Measurements from ENCODE around the gene ATR. TPM values are rescaled to one million over a fixed set of nuclear protein-coding genes. Genes with fewer than 3 reads are reported as not detected.
A peak's percentile ranks its signal among the peaks of the same experiment; 100 is the strongest.

Gene ATR
- total RNA-seq, 1 donor: 37.6 TPM

GRCh38 chr3:142500211-142500610 lies 78.3 kb downstream of the ATR start:
- no peak for DNase-seq (ENCODE audit: low read depth)
- no peak overlapping the region for H3K4me3 ChIP-seq (ENCODE audit: low read depth, low read length)
- TF ChIP-seq CTCF (IDR thresholded peaks at IDR 0.05; ENCODE audit: insufficient read depth, low read depth, low read length): no peak

GRCh38 chr3:142498397-142499180 lies 79.9 kb downstream of the ATR start:
- TF ChIP-seq CTCF (IDR thresholded peaks at IDR 0.05; ENCODE audit: insufficient read depth, low read depth, low read length): no peak
- no peak overlapping the region for H3K4me3 ChIP-seq (ENCODE audit: low read depth, low read length)
- DNase-seq (ENCODE audit: low read depth): peak; percentile 18

GRCh38 chr3:142497729-142498128 lies 80.8 kb downstream of the ATR start:
- no peak for DNase-seq (ENCODE audit: low read depth)
- no peak overlapping the region for H3K4me3 ChIP-seq (ENCODE audit: low read depth, low read length)
- TF ChIP-seq CTCF (IDR thresholded peaks at IDR 0.05; ENCODE audit: insufficient read depth, low read depth, low read length): no peak

DNA sequence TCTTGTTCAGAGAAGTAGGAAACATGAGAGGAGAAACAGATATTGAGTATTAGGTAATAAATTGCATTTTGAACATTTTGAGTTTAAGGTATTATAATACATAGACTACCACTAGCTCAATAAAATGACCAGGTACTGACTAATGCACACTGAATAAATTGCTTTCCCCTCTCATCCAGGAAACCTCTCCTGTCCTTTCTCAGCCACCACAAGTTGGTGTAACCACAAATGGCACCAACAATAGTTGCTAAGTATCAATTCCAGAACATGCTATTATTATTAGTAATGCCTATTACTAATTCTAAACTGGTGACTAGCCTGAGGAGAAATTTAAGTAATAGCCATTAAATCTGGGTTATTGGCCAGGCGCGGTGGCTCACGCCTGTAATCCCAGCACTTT lies 83.4 kb downstream of the ATR start:
- TF ChIP-seq CTCF (IDR thresholded peaks at IDR 0.05; ENCODE audit: insufficient read depth, low read depth, low read length): no peak
- no peak overlapping the region for H3K4me3 ChIP-seq (ENCODE audit: low read depth, low read length)
- no peak for DNase-seq (ENCODE audit: low read depth)

- DNase-seq (ENCODE audit: low read depth): no peak
- H3K4me3 ChIP-seq (ENCODE audit: low read depth, low read length): no peak overlapping the region
- TF ChIP-seq CTCF (IDR thresholded peaks at IDR 0.05; ENCODE audit: insufficient read depth, low read depth, low read length): no peak
These were observed 86.3 kb downstream of the ATR start for GRCh38 chr3:142492184-142492583.

- no peak for DNase-seq (ENCODE audit: low read depth)
- no peak for TF ChIP-seq CTCF (IDR thresholded peaks at IDR 0.05; ENCODE audit: insufficient read depth, low read depth, low read length)
These were observed 88.8 kb downstream of the ATR start for GRCh38 chr3:142489572-142490323.

More at GRCh38 chr3:142489572-142490323, 88.8 kb downstream of the ATR start:
- no peak overlapping the region for H3K4me3 ChIP-seq (ENCODE audit: low read depth, low read length)

Data from fibroblast of villous mesenchyme (primary cell).